ENCODE data around the gene RFTN2. TPM values are rescaled to one million over a fixed set of nuclear protein-coding genes. Genes with fewer than 3 reads are reported as not detected.

RFTN2 gene
- total RNA-seq, 1 donor from 2014 or later, result not detected

DNA sequence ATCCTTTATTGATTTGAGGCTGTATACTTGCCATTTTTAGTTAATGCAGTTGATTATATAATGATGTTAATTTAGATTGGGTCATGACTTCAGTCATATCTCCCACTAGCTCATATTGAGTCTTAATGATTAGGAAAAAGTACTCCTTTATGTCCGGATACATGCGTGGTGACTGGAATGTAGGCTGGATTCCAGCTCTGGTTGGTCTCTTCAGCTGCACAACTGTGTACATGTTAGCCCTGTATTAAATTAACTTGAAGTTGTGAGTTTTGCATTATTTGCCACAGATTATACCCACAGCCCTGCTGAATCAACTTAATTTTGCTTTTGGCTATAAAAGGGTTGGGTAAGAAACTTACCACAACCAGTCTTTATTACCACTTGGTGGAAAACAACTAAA lies 137.0 kb downstream of the RFTN2 start:
- H3K27ac Mint-ChIP-seq, result no peak overlapping the region
- DNase-seq, result no peak
- H3K4me1 Mint-ChIP-seq, result peaks cover 17% of the 10 kb centered on the region
- H3K9me3 Mint-ChIP-seq, result no peaks in the 10 kb centered on the region
- H3K4me3 Mint-ChIP-seq, result no peak overlapping the region
- H3K36me3 Mint-ChIP-seq (ENCODE audit: low read depth), result peaks cover 63% of the 10 kb centered on the region
- intact Hi-C loops (cut with micrococcal nuclease), result no loop called here
- H3K27me3 Mint-ChIP-seq, result no peaks in the 10 kb centered on the region

Other genes starting within 250 kb of the RFTN2 start
- 259 and 278 TPM in 2 replicates for gene SF3B1, start 240.6 kb downstream of the RFTN2 start, total RNA-seq
- gene COQ10B, start 222.0 kb downstream of the RFTN2 start, total RNA-seq, result 20.1 TPM in 2 replicates
- gene HSPD1, start 175.7 kb downstream of the RFTN2 start, total RNA-seq, result 984 and 999 TPM in 2 replicates
- gene HSPE1, start 175.2 kb downstream of the RFTN2 start, total RNA-seq, result 409 and 411 TPM in 2 replicates
- gene MOB4, start 159.5 kb downstream of the RFTN2 start, total RNA-seq, result 19.2 and 22.6 TPM in 2 replicates
- 23.1 and 23.2 TPM in 2 replicates for gene MARS2, start 29.8 kb upstream of the RFTN2 start, total RNA-seq
- gene BOLL, start 109.7 kb upstream of the RFTN2 start, total RNA-seq, result not detected in 2 replicates
- gene PLCL1, start 129.0 kb upstream of the RFTN2 start, total RNA-seq, result 0.45 and 0.63 TPM in 2 replicates